Measurements from ENCODE around the gene XBP1.

DNA sequence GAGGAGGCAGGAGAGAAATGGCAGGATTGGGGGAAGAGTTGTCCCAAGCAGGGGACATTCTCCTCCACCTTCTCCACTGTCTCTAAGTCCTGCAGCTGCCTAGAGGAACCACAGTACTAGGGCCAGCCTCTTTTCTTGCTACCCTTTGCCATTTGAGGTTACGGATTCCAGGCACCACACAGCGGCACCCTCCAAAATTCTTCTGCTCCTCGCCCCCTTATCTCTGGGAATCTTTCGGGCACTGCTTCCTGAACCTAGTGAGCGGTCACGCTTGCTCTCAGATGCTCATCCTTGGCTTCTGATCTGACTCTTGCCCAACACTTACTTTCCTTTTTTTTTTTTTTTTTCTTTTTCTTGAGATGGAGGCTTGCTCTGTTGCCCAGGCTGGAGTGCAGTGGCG lies 26.6 kb upstream of the XBP1 start:
- TF ChIP-seq, protein P1, sequence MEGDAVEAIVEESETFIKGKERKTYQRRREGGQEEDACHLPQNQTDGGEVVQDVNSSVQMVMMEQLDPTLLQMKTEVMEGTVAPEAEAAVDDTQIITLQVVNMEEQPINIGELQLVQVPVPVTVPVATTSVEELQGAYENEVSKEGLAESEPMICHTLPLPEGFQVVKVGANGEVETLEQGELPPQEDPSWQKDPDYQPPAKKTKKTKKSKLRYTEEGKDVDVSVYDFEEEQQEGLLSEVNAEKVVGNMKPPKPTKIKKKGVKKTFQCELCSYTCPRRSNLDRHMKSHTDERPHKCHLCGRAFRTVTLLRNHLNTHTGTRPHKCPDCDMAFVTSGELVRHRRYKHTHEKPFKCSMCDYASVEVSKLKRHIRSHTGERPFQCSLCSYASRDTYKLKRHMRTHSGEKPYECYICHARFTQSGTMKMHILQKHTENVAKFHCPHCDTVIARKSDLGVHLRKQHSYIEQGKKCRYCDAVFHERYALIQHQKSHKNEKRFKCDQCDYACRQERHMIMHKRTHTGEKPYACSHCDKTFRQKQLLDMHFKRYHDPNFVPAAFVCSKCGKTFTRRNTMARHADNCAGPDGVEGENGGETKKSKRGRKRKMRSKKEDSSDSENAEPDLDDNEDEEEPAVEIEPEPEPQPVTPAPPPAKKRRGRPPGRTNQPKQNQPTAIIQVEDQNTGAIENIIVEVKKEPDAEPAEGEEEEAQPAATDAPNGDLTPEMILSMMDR (IDR thresholded peaks at IDR 0.05) = no peak
- no peak for TF ChIP-seq POLR2A (IDR thresholded peaks at IDR 0.05)

Measured in adrenal gland (tissue), 5 donors.